ENCODE measurements around the gene IFITM2.
A peak's percentile ranks its signal among the peaks of the same experiment; 100 is the strongest.

Gene IFITM2

DNA sequence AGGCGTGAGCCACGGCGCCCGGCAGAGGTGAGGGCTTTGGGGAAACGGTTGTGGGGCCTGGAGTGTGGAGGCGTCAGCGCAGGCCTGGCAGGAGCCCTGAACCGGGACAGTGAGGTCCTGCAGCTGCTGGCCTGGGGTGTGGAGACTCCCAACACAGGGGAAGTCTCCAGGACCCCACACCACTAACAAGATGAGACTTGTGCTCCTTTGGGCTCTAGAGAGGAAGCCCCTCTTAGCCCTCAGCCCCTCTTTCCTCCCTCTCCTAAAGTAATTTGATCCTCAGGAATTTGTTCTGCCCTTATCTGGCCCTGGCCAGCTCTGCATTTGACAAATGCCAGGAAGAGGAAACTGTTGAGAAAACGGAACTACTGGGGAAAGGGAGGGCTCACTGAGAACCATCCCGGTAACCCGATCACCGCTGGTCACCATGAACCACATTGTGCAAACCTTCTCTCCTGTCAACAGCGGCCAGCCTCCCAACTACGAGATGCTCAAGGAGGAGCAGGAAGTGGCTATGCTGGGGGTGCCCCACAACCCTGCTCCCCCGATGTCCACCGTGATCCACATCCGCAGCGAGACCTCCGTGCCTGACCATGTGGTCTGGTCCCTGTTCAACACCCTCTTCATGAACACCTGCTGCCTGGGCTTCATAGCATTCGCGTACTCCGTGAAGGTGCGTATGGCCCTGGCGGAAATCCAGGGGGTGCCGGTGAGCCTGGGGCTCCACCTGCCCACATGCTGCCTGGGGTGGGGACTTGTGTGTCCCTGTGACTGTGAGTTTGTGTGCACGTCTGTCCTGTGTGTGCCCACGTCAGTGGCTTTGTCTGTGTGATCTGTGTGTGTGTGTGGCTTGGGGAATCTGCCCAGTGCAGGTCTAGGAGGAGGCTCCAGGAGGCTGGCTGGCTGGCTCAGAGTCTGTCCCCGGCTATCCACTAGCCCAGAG is at the start of gene IFITM2:
TSS of gene IFITM2 (plus strand) at position 51 of the 943 bp plus-strand sequence. CDS start at position 428, 377 bp downstream.
- peak; percentile 73 to 76 for DNase-seq

DNA sequence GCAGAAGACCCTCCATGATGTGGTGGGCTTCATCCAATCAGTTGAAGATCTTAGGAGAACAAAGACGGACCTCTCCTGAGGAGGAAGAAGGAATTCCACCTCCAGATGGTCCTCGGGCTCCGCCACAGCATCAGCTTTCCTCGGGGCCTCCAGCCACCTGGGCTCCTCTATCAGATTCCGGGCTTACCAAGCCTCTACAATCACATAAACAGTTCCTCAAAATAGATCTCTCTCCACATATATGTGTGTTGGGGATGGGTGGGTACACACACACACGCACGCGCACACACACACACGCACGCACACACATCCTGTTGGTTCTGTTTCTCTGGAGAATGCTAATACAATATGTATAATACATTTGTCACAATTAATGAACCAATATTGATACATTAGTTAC is 48.2 kb upstream of the IFITM2 start:
- no peak for DNase-seq

DNA sequence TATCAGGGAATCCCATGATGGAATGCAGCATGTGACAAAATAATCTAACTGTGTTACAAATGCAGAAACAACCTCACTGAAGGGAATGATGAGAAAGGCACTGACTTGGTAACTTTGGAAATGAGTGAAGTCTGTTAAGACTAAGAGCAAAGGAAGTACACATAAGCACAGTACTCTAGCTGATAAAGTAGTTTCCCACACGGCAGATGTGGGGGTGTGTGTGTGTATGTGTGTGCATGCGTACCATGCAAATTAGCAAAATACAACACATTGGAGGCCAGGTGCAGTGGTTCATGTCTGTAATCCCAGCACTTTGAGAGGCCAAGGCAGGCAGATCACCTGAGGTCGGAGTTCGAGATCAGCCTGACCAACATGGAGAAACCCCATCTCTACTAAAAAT is 46.0 kb upstream of the IFITM2 start:
- DNase-seq = no peak

DNA sequence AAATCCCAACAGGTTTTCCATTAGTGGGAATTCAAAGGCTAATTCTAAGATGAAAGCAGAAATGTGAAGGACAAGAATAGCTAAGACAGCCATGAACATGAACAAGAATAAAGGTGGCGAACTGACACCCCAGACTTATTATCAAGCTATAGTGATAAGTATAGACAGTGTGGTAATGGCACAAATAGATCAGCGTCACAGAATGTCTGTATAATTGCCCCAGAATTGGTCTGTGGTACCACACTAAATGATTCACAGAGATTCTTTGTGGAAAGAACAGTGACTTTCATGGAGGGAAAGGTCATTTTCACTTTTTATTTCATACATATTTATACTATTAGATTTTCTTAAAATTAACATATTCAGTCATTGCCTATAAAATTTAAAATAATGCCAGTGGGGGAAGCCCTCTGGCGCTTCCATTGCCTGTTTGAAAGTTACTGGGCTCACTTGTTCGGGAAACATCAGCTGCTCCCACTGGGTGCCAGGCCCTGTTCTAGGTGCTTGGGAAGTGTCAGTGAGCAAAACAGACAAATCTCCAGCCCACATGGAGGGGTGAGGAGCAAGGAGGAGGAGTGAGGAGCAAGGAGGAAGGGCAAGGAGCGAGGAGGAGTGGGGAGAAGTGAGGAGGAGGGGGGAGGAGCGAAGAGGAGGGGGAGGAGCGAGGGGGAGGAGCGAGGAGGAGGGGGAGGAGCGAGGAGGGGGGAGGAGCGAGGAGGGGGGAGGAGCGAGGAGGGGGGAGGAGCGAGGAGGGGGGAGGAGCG is 40.8 kb upstream of the IFITM2 start:
- DNase-seq = peak in 1 of 2 donors; percentile 44

DNA sequence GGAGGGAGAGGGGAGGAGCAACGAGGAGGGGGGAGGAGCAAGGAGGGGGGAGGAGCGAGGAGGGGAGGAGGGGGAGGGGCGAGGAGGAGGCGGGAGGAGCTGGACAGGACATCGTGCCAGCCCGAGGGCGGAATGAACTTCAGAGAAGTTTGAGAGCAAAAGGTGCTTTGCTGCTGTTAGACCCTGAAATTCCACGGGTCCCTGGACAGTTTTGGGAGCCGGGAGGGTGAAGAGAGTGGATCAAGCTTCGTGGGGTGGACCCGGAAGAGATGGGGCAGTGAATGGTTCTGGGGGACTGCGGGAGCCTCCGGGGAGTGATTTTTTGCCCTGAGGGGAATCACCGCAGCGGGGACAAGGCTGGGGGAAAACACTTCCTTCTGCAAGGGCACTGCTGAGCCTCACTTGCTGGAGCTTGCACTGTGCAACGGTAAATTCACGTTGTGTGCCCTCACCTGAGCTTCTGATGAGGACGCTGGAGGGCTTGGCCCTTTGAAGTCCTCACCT is 40.1 kb upstream of the IFITM2 start:
- DNase-seq = peak; percentile 63 to 66

- peak; percentile 68 to 72 for DNase-seq
Measured at GRCh38 chr11:268716-269145, 38.9 kb upstream of the IFITM2 start.

DNA sequence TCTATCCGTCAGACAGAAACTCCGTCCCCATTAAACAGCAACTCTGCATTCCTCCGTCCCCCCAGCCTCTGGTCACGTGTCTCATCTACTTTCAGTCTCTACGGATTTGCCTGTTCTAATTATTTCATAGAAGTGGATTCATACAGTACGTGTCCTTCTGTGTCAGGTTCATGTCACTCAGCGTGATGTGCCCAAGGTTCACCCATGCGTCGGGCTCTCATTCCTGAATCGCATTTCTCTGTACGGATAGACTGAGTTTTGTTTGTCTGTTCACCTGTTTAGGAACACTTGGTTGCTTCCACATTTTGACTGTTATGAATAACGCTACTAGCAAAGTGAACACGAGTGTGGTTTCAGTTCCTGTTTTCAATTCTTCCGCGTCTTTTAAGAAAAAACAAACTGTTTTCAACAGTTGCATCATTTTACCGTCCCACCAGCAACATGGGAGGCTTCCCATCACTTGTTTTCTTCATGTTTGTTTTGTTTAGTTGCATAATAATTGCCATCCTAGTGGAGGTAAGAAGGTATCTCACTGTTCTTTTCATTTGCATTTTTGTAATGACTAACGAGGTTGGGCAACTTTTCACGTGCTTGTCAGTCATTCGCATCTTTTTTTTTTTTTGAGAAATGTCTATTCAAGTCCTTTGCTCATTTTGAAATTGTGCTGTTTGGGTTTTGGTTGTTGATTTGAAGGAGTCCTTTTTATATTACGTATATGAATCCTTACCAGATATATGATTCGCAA is 38.3 kb upstream of the IFITM2 start:
- peak; percentile 73 to 80 for DNase-seq

GRCh38 chr11:270451-271318 is 36.9 kb upstream of the IFITM2 start:
- DNase-seq = no peak

DNA sequence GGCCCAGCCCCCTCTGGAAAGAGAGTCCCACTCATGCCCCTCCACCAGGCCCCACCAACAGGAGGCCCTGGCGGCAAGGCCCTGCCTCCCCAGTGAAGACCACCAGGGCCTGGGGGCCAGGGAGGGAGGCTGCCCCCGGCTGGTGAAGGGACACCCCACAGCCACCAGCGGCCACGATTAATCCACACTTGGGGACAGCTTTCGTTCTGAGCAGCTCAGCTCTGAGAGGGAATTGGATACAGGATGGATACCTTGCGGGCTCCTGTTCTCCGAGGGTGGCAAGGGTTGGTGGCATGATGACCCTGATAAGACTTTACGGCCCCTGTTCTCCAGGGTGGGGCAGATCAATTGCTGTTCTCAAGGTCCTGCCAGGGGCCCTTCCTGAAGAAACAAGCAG is 36.3 kb upstream of the IFITM2 start:
- DNase-seq = no peak

GRCh38 chr11:272195-272930 is 35.3 kb upstream of the IFITM2 start:
- DNase-seq = no peak

DNA sequence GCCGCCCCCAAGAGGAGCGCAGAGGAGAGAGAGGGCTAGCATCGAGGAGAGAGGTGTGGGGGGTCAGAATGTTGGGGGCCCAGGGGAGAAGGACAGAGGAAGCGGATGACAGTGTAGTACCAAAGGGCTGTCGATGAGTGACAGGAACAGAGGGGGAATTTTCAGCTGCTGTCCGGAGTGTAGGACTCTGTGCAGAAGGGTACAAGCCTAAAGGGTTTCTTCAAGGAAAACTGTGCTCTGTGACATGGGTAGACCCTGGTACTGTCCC is 34.8 kb upstream of the IFITM2 start:
- no peak for DNase-seq

GRCh38 chr11:276219-276618 is 31.4 kb upstream of the IFITM2 start:
- DNase-seq = no peak

- DNase-seq = no peak
Measured at GRCh38 chr11:278001-278951, 29.3 kb upstream of the IFITM2 start, which contains the start of gene NLRP6. TSS of gene NLRP6 (plus strand) at chr11:278407. CDS start at chr11:278570, 163 bp downstream.

DNA sequence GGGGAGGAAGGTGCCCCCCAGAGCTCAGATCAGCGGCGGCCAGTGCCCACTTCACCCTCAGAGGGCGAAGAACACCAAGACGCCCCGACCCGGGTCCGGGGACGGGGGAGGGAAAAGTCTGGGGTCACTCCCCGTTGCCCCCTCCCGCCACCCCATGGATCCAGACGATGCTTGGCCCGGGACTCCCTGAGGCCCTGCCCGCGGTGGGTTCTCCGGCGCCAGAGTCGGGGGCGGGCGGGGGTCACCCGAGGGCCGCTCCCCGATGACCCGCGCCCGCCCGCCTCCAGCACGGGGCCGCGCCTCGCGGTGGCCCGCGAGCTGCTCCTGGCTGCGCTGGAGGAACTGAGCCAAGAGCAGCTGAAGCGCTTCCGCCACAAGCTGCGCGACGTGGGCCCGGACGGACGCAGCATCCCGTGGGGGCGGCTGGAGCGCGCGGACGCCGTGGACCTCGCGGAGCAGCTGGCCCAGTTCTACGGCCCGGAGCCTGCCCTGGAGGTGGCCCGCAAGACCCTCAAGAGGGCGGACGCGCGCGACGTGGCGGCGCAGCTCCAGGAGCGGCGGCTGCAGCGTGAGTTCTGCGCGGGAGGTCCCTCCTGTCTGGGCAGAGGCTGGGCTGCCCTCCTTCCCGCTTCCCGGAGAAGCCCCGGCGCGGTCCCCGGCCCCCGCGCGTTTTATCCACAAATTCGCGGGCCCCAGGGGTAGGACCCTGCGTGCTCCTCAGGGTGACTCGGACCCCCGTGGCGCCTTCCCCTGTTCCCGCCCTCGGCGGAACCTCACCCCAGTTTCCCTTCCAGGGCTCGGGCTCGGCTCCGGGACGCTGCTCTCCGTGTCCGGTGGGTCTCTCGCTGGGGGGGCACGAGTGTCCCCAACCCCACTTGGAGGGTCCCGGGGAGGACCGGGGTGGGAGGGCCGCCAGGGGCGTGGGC is 28.3 kb upstream of the IFITM2 start:
- DNase-seq = no peak

- DNase-seq = peak; percentile 55
Measured at GRCh38 chr11:279966-280705, 27.5 kb upstream of the IFITM2 start.

GRCh38 chr11:280706-281485 is 26.7 kb upstream of the IFITM2 start:
- peak in 1 of 2 donors; percentile 32 for DNase-seq

GRCh38 chr11:281486-282161 is 26.0 kb upstream of the IFITM2 start:
- DNase-seq = no peak

Measured in CD4-positive, alpha-beta T cell treated with Interferon alpha-2 for 1 hour (primary cell).